Measurements from ENCODE around the gene CBY3.
"Not testable (repeated sequence)": the region's sequence is repeated elsewhere in the genome, so short reads cannot be mapped to it uniquely, and the experiment has no call there.

The CBY3 gene

DNA sequence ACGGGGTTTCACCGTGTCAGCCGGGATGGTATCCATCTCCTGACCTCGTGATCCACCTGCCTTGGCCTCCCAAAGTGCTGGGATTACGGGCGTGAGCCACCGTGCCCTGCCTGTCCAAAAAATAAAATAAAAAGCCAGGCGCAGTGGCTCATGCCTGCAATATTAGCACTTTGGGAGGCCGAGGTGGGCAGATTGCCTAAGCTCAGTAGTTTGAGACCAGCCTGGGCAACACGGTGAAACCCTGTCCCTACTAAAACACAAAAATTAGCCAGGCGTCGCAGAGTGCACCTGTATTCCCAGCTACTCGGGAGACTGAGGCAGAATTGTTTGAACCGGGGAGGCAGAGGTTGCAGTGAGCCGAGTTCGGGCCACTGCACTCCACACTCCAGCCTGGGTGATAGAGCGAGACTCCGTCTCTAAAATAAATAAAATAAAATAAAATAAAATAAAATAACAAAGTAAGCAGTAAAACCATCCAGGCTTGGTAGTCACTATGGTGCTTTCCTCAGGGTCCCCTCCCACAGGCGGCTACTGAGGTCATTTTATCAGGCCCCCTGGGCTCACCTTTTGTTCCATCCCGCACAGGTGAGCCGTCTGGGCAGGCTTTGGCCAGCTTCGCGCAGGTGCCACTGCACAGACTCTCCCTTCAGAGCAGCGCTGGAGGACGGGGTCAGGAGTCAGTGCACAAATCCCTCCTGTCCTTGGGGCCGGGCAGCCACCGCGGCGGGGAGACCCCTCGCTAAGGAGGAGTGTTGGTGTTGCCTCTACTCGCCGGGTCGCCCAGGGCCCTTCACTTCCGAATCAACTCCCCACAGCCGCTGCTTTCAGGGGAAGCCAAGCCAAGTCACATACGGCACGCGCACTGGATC is 47.1 kb downstream of the CBY3 start:
- H3K4me3 ChIP-seq (replicated peaks in 1 of 2; ENCODE audit: low read depth in 2 of 2, low read length in 2 of 2) = peak overlapping the region; percentile 29 to 38
- not testable (repeated sequence) for DNase-seq (ENCODE audit: low read depth in 2 of 2)
